NT2/D1 (cell line): ENCODE measurements around the gene LSAMP.

Source experiments
- SUZ12 ChIP-seq: IDR thresholded peaks from 2 replicates; pipeline ENCODE4 v1.6.1; 2011; ENCODE audit not compliant: insufficient read length, insufficient read depth; ENCODE audit errors: extremely low read depth
- YY1 ChIP-seq: IDR thresholded peaks from 2 replicates; pipeline ENCODE4 v1.6.1; 2011; ENCODE audit not compliant: insufficient read length, insufficient read depth

DNA sequence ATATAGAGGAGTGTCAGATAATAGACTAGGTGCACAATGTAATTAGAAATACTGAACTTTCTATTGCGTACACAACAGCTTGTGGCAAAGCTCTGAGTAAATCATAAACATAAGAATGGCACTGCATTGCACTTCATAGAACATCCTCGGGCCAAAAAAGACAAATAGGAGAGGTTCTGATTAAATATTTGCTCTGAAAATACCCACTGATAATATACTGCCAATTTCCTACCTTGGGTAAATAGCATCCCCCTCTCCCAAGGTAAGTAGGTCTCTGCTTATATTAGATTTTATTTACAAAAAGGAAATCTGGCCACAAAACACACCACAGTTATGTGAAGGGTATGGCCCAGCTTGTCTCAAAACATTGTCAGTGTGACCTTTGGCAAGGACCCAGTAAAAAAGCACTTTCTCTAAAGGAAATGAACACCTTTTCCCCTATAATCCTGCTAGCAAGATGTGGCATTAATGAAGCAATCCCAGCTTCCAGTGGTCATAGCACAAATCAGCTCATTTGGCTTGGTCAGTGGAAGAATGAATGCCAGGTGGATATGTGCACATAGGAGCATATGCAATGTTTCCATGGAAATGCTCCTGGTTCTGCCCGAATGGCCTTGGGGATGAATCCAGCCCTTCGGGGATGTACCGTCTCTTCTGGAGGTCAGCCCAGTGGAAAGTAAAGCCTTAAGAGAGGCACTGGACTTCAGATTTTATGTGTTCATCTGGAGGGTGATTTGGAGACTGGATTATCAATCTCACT lies 315.9 kb downstream of the LSAMP start:
- no peak for TF ChIP-seq YY1
- no peak for TF ChIP-seq SUZ12
